HG03558 (cell line): Measurements from ENCODE around the gene MCTP1.
"Not testable (repeated sequence)": the region's sequence is repeated elsewhere in the genome, so short reads cannot be mapped to it uniquely, and the experiment has no call there.

Experiments
- ATAC-seq: cut with Tn5 transposase; IDR thresholded peaks from one replicate; pipeline ENCODE4 v1.9.1; 2021; ENCODE audit warnings: moderate number of reproducible peaks; ENCODE audit not compliant: unreplicated experiment; ENCODE audit errors: extremely low read depth

Gene MCTP1

GRCh38 chr5:95256446-95256845 is 28.4 kb downstream of the MCTP1 start:
- no peak for ATAC-seq

DNA sequence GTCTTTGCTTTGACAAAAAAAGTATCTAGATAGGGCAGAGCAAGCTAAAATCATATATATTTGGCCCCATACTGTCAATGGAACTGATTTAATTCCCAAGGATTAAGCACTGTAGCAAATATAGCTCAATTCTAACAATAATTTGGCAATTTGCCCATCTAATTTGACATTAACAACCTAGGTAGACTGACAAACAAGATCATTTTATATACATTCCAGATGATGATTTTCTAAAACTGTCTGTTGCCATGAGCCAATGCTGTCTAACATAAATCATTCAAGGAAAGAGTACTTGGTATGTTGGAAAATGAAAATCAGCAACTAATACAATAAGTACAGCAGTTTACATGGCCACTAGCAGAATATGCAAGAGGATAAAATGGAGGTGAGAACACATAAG is 32.1 kb downstream of the MCTP1 start:
- no peak for ATAC-seq

DNA sequence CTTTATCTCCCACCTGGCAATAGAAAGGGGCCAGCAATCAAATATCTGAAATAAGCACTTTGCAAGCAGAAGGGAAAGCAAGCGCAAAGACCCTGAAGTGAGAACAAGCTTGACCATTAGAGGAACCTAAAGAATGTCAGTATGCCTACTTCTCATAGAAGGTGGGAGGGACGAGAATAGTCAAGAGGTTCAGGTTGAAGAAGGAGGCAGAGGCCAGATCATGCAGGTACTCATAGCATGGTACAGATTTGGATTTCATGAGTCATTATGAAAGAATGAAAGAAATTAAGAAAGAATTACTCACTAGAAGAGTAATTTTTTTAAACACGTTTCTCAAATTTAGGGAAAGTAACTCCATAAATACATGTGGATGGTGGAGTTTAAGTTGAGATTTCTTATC is 33.7 kb downstream of the MCTP1 start:
- ATAC-seq, result no peak

DNA sequence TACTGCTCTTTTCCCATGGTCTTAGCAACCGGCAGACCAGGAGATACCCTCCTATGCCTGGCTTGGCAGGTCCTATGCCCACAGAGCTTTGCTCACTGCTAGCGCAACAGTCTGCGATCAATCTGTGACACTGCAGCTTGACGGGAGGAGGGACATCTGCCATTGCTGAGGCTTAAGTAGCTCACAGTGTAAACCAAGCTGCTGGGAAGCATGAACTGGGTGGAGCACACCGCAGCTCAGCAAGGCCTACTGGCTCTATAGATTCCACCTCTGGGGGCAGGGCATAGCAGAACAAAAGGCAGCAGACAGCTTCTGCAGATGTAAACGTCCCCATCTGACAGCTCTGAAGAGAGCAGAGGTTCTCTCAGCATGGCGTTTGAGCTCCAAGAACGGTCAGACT is 40.4 kb downstream of the MCTP1 start:
- ATAC-seq, result no peak

GRCh38 chr5:95241635-95242034 is 43.3 kb downstream of the MCTP1 start:
- peak; percentile 88 for ATAC-seq

DNA sequence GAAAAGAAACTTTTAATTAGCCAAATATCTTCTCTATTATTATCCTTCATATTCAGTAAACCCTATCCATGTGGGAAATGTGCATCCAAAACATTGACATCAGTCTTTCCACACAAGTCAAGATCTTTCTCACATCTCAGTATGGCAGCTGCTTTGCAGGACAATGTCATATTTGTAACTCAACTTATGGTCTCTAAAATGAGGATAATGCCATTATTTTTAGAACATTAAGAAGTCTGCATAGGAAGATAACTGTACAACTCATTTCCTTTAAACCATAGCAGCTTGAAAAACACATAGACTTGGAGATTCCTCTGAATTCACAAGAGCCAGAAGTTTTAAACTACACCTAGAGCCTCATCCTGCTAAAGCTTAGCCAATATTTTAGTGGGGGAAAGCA is 43.7 kb downstream of the MCTP1 start:
- no peak for ATAC-seq

DNA sequence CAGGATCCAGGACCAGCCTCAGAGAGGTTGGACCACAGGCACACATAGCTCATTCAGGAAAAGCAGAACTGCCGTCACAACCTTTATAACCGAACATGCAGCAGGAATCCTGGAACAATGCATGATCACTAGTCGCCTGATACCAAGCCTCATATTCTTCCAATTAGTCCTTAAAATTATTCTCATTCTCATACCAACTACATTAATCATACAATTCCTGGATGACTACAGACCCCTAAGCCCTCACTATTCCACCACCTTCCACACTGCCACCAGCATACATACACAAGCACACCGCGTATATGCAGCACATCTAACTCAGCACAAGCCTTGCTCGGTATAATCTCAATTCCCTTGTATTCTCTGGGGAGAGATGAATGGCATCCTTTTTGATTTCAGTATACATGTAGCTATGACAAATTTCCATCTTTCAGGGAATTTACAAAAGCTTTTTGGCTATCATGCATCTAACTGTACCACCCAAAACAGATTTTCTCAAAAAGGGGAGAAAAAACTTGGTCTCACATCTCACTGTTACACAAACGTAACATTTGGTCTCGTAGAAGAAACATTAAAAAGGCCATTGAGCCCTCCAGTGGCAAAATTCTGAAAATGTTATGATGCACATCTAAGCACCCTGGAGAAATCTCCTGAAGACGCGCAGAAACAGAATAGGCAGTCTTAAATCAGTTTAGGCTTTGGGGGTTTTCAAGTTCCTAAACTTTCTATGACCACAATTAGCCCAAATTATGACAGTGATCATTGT is 46.2 kb downstream of the MCTP1 start:
- no peak for ATAC-seq

GRCh38 chr5:95237324-95237723 is 47.6 kb downstream of the MCTP1 start:
- no peak for ATAC-seq

DNA sequence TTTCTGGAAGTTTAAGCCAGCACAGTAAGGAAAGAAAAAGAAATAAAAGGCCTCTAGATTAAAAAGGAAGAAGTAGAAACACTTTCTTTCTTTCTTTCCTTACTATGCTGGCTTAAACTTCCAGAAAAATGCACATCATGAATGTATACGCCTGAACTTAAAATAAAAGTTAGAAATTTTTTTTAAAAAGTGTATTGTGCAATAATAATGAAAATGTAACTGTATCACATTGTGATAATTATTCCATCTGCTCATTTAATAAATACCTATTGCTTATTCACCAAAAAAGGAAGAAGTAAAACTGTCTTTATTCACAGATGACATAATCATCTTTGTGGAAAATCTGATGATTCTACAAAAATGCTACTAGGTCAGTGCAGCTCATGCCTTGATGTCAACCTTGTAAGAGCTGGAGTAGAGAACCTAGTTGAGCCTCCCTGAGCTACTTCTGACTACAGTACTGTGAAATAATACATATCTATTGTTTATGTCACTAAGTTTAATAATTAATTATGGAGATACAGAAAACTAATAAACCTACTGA is 49.4 kb downstream of the MCTP1 start:
- no peak for ATAC-seq

DNA sequence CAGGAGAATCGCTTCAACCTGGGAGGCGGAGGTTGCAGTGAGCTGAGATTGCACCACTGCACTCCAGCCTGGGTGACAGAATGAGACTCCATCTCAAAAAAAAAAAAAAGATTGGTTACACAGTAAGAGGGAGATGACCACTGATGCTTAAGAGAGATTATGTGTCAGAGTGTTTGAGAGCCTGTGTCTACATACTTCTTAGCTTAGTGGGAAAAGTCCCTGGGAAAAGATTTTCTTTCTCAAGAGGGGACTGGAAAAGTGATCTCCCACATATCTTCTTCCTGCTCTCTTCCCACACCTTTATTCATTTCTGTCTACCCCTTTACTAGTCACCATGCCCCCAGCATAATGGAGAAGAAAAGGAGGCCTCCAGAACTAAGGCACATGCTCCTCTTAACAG is 55.2 kb downstream of the MCTP1 start:
- ATAC-seq, result no peak

DNA sequence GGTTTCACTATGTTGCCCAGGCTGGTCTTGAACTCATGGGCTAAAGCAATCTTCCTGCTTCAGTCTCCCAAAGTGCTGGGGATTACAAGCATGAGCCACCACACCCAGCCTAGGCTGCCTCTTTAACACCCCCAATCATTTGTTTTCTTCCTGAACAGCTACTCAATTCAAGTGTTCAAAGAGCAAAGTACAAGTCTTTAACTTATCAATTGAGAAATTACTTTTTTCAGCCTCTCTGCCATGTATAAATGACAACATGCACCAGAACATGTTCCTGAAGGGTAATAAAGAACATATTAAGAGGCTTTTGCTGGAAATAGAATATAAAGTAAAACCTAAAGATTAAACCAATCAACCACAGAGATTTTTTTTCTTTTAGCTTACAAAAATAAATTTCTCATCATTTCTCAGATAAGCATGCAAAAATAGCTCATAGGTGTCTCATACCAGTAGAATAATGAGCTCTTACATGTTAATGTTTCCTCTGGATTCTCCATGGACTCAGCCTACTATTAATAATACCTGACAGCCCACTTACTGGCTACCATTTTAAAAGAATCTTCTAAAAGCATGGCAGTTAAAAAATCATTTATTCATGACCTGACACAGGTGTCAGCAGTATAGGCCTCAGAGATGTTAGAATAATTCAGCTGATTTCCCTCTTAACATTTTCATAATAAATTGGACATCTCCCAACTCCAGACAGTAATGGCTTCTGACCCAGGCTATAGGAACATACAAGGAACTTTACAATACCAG is 60.0 kb downstream of the MCTP1 start:
- no peak for ATAC-seq

DNA sequence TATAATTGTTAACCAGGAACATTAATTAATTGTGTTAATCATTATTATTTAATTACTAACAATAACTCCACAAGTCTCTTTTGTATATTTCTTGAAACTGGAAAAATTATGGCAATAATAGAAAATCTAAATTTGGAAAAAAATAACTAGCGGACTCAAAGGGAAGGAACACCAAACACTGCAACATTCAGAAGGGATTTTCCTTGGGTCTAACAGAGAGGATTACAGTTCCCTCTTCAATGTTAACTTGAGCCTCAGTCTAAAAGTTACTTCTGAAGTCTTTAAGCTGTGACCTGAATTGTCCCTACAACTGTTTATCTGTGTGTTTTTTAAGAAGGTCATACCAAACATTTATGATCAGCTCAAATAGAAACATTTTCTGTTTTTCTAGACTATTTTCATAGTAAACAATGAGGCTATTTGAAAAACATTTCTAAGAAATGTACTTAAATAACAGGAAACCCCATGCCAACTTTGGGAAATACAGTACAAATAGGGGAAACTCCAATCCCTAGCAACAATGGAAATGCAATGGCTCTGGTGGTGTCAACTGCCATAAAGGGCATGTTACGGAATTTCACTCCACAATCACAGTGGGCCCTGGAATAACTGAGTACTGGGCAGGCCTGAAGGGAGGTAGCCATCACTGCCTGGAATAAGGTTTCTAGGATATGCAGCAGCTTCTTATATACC is 61.2 kb downstream of the MCTP1 start:
- no peak for ATAC-seq

DNA sequence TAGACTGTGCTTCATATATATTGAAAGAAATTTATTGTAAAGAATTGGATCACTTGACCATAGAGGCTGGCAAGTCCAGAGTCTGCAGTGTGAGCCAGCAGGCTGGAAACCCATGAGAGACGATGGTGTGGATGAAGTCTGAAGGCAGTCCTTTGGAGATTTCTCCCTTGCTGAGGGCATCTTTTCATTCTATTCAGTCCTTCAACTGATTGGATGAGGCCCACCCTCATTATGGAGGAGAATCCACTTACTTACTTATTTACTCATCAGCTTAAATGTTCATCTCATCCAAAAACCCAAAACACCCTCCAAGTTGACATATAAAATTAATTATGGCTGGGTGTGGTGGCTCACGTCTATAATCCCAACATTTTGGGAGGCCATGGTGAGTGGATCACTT is 62.1 kb downstream of the MCTP1 start:
- no peak for ATAC-seq

GRCh38 chr5:95221234-95221633 is 63.7 kb downstream of the MCTP1 start:
- ATAC-seq, result no peak

DNA sequence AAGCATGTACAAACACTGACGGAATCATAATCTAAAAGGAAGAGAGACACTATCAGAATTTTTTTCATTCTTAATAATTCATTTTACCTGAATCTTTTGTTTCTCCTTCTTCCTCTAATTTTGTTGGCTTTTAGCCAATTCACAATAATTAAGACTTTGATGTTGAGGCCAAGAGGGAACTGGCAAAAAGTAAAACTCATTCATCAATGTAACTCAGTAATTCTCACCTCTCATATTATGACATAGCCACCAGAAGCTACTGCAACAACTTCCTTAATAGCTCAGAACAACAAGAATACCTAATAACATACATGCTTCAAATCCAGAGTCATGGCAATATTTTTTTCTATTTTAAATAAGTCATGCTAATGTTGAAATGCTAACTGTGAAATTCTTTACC is 64.5 kb downstream of the MCTP1 start:
- ATAC-seq, result no peak

- ATAC-seq, result no peak
Measured at GRCh38 chr5:95219411-95219810, 65.5 kb downstream of the MCTP1 start.

- ATAC-seq, result no peak
Measured at GRCh38 chr5:95217881-95218280, 67.0 kb downstream of the MCTP1 start.

DNA sequence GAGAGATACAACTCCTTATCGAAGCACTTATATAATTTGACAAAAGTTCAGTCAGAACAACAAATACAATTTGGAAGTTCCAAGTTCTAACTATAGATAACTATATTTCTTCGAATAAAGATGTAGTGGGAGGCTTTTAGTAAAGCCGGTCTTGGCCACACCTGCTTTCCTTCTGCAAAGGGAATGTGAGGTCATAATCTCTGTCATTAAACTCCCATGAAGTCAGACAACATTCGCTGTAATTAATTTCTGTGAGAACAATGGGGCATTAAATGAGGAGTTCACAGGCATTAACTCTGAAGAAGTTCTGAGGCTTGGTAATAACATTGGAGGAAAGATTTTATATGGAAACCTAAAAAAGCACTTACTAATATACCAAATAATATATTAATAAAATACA is 67.5 kb downstream of the MCTP1 start:
- no peak for ATAC-seq

DNA sequence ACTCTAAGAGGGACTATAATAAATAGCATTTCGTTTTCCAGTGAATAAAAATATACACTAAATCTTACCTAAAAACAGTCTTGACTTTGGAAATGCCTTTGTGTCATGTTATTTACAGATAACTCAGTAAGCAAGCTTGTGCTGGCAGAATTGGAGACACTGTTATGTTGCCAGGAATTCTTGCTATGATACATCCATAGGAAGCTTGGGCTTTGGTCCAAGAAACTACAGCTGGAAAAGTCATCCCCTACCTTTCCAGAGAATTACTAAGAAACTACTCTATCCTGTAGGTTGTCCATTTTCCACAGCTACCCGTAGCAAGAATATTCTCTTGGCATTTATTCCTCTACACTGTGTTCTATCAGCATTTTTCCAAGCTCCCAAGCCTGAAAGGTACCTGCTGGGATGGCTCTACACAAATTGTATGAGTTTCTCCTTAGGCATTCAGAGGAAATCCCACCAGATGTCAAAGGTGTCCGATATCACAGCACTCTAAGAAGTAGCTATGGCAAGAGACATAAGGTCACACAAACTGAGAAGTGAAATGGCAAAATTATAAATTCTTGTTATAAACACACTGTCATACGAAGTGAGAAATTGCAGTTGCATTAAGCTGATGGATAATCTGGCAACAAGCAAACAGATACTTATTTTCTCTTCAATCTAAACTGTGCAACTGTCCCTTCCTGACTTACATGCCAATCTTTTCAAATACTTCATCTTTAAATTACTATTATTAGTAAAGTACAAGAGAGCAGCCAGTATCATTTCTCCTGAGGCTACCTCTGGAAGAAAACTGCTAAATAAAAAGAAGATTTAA is 68.5 kb downstream of the MCTP1 start:
- no peak for ATAC-seq

- not testable (repeated sequence) for ATAC-seq
Measured at GRCh38 chr5:95207811-95208210, 77.1 kb downstream of the MCTP1 start.
